Tibial nerve (tissue), 3 donors: ENCODE results near the gene DENND4C.

ENCODE experiments used
- POLR2A ChIP-seq, 2 donors: fragments of 450-650 bp; IDR thresholded peaks; one replicate each; pipeline ENCODE4 v1.6.1; 2017; ENCODE audit warnings: antibody characterized with exemption in 2 of 2, mild to moderate bottlenecking in 2 of 2, moderate library complexity in 2 of 2
- TF ChIP-seq, protein P1 (sequence below), 5 experiments: fragments of 200-600 bp in 3 of 5; fragments of 450-650 bp in 2 of 5; sonication (generic) in 3 of 5; IDR thresholded peaks; one replicate each; pipeline ENCODE4 v1.5.1; 2016 to 2019; ENCODE audit warnings: antibody characterized with exemption in 5 of 5, mild to moderate bottlenecking in 3 of 5, moderate library complexity in 2 of 5

DNA sequence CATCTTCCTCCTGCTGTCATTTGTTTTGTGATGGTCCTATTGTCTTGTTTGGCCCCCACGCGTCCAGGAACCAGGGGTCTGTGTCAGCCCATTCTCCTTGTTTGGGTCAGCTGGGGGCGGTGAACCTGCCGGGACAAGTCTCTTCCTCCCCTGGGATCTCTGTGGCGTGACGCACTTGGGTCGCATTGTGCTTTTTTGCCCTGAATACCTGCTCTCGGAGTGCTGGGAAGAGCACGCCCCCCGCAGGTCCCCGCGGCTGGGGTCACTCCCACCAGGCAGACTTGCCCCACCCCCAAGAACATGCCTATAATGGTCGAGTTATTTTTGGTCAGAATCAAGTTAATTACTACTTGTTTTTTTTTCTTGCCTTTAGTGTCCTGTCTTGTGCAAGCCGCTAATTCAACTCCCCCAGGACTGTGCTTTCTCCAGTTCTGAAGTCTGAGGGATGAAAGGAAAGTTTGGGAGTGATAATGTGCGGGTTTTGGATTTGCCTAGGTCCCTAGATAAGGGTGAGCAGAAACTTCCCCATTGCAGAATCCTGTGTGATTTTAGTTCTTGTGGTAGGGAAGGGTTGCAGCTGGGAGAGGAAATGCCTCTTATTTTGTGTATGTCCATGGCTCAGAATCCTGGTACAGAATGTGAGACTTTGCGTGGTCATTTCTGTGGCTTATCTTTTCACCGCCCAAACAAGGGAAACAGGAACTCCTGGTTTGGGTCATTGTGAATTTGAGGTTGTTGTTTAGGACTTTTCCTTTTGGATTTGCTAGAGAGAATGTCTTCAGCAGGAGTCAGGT, 179.1 kb downstream of the DENND4C start:
- TF ChIP-seq, protein P1, sequence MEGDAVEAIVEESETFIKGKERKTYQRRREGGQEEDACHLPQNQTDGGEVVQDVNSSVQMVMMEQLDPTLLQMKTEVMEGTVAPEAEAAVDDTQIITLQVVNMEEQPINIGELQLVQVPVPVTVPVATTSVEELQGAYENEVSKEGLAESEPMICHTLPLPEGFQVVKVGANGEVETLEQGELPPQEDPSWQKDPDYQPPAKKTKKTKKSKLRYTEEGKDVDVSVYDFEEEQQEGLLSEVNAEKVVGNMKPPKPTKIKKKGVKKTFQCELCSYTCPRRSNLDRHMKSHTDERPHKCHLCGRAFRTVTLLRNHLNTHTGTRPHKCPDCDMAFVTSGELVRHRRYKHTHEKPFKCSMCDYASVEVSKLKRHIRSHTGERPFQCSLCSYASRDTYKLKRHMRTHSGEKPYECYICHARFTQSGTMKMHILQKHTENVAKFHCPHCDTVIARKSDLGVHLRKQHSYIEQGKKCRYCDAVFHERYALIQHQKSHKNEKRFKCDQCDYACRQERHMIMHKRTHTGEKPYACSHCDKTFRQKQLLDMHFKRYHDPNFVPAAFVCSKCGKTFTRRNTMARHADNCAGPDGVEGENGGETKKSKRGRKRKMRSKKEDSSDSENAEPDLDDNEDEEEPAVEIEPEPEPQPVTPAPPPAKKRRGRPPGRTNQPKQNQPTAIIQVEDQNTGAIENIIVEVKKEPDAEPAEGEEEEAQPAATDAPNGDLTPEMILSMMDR (IDR thresholded peaks at IDR 0.05), result no peak
- no peak for TF ChIP-seq POLR2A (IDR thresholded peaks at IDR 0.05)
